ENCODE data around the gene POU3F2.

Gene POU3F2

DNA sequence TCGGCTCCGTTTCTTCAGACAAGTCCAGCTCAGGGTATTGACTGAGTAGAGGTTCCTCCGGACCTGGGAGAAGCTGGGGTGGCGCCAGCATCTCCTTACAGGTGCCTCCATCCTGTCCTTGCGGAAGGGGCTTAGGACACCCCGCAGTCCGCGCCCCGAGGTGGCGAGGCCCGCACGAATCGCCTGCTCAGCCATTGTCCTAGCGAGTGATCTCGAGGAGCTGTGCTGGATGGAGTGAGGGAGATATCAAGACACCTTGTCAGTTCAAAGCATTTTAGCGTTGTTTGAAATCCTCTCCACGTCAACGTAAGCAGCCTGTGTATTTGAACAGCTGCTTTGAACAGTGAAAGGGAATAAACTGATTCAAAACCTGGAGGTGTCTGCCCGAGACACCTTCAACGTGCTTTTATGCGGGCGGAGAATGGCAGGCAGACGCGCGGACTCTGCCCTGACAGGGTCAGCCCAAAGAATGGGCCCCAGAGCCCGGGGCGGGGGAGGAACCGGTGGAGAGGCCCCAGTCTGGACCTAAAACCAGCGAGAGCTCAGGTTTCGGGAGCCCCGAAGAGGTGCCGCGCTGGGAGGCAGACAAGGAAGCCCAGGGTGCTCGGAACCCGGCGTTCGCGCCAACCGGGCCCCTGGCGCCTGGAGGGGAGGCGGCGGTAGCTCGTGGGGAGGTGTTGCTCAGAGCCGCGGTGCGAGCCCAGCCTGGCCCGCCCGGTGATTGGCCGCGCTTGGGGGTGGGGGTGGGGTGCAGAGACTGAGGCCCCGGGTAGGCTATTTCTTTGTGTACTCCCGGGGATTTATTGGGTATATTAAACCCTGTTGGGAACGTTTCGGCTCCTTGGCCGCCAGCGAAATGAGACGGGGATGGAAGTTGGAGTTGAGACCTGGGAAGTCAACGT lies 3.1 kb upstream of the POU3F2 start:
- no peak for FAIRE-seq

GRCh38 chr6:98831959-98832283 lies 2.5 kb upstream of the POU3F2 start:
- FAIRE-seq = no peak

GRCh38 chr6:98832284-98833056 lies 1.9 kb upstream of the POU3F2 start:
- FAIRE-seq = no peak

- FAIRE-seq = no peak
These were observed 1.4 kb upstream of the POU3F2 start for GRCh38 chr6:98833057-98833306.

DNA sequence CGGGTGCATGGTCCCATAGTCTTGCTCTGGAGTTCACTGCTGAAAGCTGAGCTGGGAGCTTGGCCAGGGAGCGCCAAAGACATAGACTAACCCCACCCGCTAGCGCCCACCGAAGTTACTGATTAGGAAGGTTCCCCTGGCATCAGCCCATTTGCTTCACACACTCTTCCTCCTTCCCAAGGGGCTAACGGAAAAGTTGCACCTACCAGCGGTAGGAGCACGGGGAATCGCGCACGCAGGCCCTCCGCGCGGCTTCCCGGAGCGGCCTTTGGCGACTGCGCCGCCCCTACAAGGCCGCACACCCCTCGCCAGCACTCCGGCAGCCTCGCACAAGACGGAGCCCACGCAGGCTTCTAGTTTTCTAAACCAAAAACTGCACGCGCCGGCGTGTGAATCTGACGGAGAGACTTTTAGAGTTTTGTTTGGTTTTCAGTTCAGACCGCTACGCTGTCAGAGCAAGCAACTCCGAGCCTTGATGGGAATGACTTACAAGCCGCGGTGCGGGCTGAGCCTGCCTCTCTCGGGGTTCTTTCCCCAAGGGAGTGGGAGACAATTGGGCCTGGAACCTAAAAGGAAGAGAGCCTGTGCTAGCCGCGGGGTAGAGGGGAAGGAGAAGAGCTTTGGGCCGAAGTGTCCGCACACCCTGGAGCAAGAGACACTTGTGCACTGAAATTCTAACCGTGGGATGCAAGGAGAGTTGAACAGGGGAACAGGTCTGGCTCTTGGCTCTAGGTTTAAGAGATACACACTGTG lies 891 bp upstream of the POU3F2 start:
- no peak for FAIRE-seq

- FAIRE-seq = no peak
These were observed 1.0 kb downstream of the POU3F2 start for GRCh38 chr6:98835149-98836024.

DNA sequence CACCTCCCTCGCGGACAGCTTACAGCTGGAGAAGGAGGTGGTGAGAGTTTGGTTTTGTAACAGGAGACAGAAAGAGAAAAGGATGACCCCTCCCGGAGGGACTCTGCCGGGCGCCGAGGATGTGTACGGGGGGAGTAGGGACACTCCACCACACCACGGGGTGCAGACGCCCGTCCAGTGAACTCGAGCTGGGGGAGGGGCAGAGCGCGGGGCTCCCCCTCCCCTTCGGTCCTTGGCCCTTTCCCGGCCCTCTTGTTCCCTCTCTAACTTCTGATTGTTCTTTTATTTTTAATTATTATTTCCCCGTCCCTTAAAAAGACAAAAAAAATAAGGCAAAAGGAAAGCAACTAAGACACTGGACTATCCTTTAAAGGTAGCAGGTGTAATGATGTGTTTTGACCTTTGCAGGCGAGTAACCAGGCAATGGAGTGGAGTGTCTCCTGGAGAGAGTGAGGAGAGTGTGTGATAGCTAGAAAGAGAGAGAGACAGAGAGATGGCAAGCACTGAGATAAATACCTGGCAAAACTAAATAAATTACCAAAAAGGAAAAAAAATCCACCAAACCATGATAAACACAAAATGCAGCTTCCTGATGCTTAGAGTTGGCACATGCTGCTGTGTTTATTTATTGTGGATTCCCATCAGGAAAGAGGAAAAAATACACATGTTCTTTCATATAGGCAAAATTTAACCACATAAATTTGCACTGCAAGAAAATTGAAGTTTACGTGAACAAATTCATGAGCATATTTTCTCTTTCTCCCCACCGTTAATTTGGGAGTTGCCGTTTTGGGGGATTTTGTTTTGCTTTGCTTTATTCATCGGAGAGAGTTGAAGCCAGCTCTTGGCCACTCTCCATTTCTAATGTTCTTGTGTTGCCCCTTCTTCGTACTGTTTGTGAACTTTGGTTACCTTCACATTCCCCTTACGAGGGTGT lies 1.9 kb downstream of the POU3F2 start:
- FAIRE-seq = no peak

DNA sequence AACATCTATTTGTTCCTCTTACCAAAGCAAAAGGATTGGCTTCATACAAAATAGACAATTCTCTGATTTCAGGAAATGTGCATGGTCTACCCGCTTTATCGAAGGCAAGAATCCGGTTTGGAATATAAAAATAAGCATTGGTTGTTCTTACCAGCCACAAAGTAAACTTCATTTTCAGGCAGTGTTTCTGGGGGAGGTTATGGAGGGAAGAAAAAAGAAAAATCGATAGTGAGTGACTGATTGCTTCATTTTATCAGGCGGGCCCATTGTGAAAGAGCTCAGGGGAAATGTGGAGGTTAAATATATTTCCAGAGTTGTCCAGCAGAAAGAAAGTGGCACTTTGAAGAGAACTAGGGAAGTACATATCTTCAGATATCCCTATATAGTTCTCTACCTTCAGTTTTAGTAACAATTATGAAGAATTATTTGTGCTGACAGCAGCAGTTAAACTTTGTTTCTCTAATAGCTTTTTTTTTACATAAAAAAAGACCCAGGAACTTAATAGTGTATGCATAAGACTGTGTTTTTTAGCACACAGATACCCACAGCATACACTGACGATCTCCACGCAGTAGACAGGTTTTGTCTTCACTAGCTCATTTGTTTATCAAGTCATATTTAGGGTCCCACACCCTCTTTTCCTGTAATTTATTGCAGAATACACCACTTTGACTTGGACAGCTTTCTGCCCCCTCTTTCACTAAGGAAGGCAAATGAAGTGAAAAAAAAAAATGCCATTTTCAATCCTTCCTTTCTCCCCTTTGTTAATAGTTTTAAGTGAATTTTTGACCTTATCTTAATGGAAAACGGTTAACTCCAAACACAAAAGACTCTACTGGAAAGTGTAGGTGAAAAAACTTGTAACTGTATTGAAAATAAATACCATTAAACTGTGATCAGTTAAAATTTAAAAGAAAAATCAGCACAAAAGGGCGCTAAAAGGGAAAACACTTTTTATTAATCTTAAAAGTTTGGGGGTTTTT lies 2.9 kb downstream of the POU3F2 start:
- no peak for FAIRE-seq

- no peak for FAIRE-seq
These were observed 3.7 kb downstream of the POU3F2 start for GRCh38 chr6:98838032-98838431.

- FAIRE-seq = no peak
These were observed 4.6 kb downstream of the POU3F2 start for GRCh38 chr6:98838975-98839374.

DNA sequence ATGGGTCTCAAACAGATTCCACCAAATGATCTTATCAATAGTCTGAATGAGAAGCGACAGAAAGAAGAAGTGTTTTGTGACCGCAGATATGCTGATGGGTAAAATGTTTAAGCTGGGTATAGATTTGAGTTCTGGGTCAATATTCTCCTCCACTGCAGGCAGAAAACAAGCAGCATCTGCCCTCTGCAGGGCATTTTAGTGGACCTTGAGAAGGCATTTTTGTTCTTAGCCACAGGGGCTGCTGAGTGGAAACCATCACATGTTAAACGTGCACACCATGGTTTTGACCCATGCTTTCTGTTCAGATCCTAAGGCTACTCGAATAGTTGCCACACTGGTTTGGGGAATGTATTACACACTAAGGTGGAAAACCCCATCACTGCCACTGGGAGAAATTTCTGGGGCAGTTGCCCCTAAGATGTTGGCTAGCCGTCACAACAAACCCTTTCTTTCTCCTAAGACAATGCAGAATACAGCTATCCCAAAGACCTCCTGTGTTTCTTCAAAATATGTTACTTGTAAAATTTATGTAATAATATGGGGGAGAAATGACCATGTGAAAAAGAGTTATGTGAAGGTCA lies 5.5 kb downstream of the POU3F2 start:
- FAIRE-seq = no peak

- no peak for FAIRE-seq
These were observed 6.0 kb downstream of the POU3F2 start for GRCh38 chr6:98840385-98840784.

DNA sequence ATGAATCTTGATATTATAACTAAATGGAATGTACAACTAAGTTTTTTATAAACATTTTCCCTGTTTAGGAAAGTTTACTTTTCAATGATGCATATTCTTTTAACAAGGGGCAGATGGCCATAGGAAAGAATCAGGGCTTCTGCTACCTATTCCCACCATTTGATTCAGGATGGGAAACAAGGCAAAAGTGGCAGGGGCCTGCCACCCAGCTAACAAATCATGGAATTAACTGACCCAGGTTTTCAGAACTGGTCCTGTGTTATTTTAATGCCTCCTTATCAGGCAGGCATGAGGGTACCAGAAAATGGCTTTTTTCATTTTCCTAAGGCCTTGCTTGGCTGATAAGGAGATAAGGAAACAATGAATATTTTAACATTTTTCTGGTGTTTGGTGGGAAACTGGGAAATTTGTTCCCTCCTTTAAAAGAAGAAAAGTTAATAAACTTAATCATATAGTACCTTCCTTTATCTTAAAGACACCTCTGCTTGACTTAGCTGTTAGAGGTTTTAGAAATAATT lies 6.7 kb downstream of the POU3F2 start:
- FAIRE-seq = no peak

- FAIRE-seq = no peak
These were observed 7.4 kb downstream of the POU3F2 start for GRCh38 chr6:98841621-98842341.

GRCh38 chr6:98842342-98843180 lies 8.2 kb downstream of the POU3F2 start:
- no peak for FAIRE-seq

DNA sequence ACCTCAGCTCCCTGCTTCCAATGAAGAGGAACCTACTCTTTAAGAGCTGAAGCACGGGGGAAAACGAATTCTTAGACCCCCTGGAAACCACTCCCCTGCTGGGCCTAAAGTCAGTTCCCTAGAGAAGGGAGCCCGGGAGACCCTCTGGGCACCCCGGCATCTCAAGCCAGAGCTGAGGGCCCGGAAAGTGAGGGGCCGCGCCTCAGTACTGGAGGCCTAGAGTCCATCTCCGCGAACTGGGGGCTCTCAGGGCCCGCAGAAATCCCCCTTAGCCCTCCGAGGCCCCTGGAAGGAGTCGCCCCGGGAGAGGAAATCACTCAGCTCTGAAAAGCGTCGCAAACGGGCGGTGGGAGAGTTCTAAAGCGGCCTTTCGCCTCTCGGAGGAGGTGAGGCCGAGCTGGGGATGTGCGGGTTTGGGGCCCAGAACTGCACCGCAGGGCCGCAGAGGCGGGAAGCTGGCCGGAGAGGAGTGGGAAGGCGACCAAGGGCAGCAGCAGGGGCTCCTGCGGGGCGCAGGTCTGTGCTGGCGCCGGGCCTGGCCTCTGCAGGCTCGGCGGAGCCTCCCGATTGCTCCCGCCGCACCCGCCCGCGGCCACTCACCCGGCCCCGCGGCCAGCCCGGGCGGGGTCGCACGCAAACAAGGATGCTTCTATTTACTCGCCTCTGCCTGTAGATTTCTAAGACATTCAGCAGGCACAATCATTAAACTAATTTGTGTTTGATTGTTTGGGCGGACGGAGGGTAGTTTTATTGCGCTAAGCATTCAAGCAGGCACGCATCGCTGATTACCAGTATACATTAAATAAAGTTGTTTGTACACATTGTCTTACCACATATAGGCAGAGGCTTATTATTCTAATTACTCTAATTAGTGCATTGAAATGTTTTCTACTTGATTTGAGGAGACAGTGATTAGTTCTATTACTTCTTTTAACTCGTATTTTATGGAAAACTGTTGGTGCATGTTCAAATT lies 9.2 kb downstream of the POU3F2 start:
- no peak for FAIRE-seq
